ENCODE results near the gene SRCAP. TPM values are rescaled to one million over a fixed set of nuclear protein-coding genes. Genes with fewer than 3 reads are reported as not detected.
A peak's percentile ranks its signal among the peaks of the same experiment; 100 is the strongest.

SRCAP gene
- total RNA-seq = 10 to 100 TPM; 27.5 to 30.0 TPM

GRCh38 chr16:30698816-30699614 is at the start of gene SRCAP:
TSS of gene SRCAP (plus strand) at chr16:30699171. CDS start at chr16:30700825, 1,654 bp downstream.
- H3K27ac ChIP-seq = peak within 1 kb of the TSS; percentile 98 to 100 (median 100)
- peak within 1 kb of the TSS; percentile 82 to 94 for H3K4me3 ChIP-seq
- TF ChIP-seq CTCF (IDR thresholded peaks at IDR 0.05) (no peak), POLR2A (IDR thresholded peaks at IDR 0.05) (peak in 1 of 3 donors; percentile 4)
- H3K27me3 ChIP-seq = no peaks in the 10 kb centered on the region
- H3K9me3 ChIP-seq = no peaks in the 10 kb centered on the region
- peak; percentile 81 to 87 (median 84) for DNase-seq
- H3K36me3 ChIP-seq (replicated peaks in 1 of 2; ENCODE audit: insufficient read depth in 1 of 2, low read depth in 2 of 2) = peaks cover 10 to 24% of the 10 kb centered on the region in 2 donors
- intact Hi-C loops (cut with DNase I) = no loop called here
- H3K4me1 ChIP-seq = peaks cover 29% of the 10 kb centered on the region
- ATAC-seq = peak; percentile 59
- WGBS, 2 donors = 0 to 5% methylated on average over 6 to 45 of the region's 57 CpGs

- DNase-seq (no peak), ATAC-seq (no peak)
- intact Hi-C loops (cut with DNase I) = no loop called here
- Histone ChIP-seq H3K36me3 (replicated peaks in 1 of 2; ENCODE audit: insufficient read depth in 1 of 2, low read depth in 2 of 2) (peaks cover 0 to 1% of the 10 kb centered on the region in 2 donors), H3K9me3 (no peaks in the 10 kb centered on the region), H3K27me3 (no peaks in the 10 kb centered on the region), H3K4me1 (peaks cover 20% of the 10 kb centered on the region), H3K27ac (peak overlapping the region; percentile 50 to 98 (median 97)), H3K4me3 (no peak overlapping the region)
- no peak for TF ChIP-seq CTCF (IDR thresholded peaks at IDR 0.05)
- 37 to 47% methylated on average over 20 to 22 of the region's 22 CpGs for WGBS, 2 donors
These were observed 49.1 kb upstream of the SRCAP start for GRCh38 chr16:30649725-30650368.

- H3K27ac ChIP-seq = peak within 1 kb of the TSS; percentile 92 to 98 (median 97)
- peak within 1 kb of the TSS; percentile 45 to 87 for H3K4me3 ChIP-seq
These were observed 48.4 kb upstream of the SRCAP start, which contains the start of gene PRR14 for GRCh38 chr16:30650369-30651123. TSS of gene PRR14 (plus strand) at chr16:30650960. CDS start at chr16:30651646, 686 bp downstream.

More at GRCh38 chr16:30650369-30651123, 48.4 kb upstream of the SRCAP start, which contains the start of gene PRR14:
- Histone ChIP-seq H3K36me3 (replicated peaks in 1 of 2; ENCODE audit: insufficient read depth in 1 of 2, low read depth in 2 of 2) (peaks cover 0 to 6% of the 10 kb centered on the region in 2 donors), H3K4me1 (peaks cover 20% of the 10 kb centered on the region), H3K27me3 (no peaks in the 10 kb centered on the region), H3K9me3 (no peaks in the 10 kb centered on the region)
- ATAC-seq = peak; percentile 92
- intact Hi-C loops (cut with DNase I) = no loop called here
- peak; percentile 99 to 100 (median 100) for DNase-seq
- peak; percentile 41 to 71 (median 61) for TF ChIP-seq POLR2A (IDR thresholded peaks at IDR 0.05)
- TF ChIP-seq CTCF (IDR thresholded peaks at IDR 0.05) = peak in 5 of 7 experiments; percentile 9 to 69 (median 47)
- 0 to 3% methylated on average over 20 to 53 of the region's 53 CpGs for WGBS, 2 donors
